Stimulated activated CD8-positive, alpha-beta memory T cell treated with anti-CD3 and anti-CD28 coated beads, Interleukin-15, amount 100 ng/mL, for 48 hours (primary cell): Measurements from ENCODE around the gene ENHO.

ENCODE experiments used
- DNase-seq, 2 donors: peaks; one replicate each; pipeline ENCODE4 v3.0.0-alpha.2; 2020; ENCODE audit warnings: low read depth in 2 of 2

Gene ENHO

DNA sequence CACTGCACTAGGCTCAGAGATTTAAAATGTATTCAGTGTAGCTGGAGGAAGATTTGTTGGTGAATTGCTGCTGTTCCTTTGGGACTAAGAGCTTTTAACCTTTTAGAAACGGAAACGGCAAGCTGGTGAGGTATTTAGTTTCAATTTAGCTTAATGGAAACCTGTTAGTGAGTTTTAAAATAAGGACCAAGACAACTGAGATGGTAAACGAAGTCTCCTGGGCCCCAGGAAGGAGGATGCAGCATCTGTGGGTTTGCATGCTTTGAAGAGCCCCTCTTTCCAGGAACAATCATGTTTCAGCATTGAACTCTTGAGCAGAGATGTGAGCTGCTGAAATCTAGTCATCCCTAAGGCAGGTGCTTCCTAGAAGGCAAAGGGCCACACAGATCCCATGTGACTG lies 47.7 kb downstream of the ENHO start:
- no peak for DNase-seq
